ENCODE results near the gene IWS1.

DNA sequence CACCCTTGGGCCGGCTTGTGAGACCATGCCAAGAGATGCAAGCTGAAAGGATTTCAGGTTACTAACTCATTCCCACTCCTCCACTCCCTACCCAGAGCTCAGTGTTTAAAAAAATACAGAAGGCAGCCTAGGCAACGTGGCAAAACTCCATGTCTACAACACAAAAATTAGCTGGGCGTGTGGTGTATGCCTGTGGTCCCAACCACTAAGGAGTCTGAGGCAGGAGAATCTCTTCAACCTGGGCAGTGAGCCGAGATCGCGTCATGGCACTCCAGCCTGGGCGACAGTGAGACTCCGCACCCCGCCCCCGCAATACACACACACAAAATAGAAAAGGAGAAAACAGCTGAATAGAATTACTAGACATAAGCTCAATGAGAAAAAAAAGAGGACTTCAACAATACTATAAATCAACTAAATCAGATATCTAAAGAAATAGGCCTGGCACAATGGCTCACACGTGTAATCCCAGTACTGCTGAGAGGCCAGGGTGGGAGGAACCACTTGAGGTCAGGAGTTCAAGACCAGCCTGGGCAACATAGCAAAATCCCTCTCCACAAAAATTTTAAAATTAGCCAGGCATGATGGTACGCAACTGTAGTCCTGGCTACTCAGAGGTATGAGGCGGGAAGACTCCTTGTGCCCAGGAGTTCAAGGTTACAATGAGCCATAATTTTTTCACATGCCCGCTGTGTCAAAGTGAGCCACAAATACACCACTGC is 10.1 kb downstream of the IWS1 start:
- TF ChIP-seq PHF8 (IDR thresholded peaks at IDR 0.05; ENCODE audit: borderline replicate concordance, low read depth) = no peak
- no peak for TF ChIP-seq HDAC2 (IDR thresholded peaks at IDR 0.05)
- no peak for TF ChIP-seq EP300 (IDR thresholded peaks at IDR 0.05)
- no peak for TF ChIP-seq ESRRA (IDR thresholded peaks at IDR 0.05; ENCODE audit: borderline replicate concordance, low read length)
- TF ChIP-seq NR3C1 (IDR thresholded peaks at IDR 0.05) = no peak
- TF ChIP-seq, protein P1, sequence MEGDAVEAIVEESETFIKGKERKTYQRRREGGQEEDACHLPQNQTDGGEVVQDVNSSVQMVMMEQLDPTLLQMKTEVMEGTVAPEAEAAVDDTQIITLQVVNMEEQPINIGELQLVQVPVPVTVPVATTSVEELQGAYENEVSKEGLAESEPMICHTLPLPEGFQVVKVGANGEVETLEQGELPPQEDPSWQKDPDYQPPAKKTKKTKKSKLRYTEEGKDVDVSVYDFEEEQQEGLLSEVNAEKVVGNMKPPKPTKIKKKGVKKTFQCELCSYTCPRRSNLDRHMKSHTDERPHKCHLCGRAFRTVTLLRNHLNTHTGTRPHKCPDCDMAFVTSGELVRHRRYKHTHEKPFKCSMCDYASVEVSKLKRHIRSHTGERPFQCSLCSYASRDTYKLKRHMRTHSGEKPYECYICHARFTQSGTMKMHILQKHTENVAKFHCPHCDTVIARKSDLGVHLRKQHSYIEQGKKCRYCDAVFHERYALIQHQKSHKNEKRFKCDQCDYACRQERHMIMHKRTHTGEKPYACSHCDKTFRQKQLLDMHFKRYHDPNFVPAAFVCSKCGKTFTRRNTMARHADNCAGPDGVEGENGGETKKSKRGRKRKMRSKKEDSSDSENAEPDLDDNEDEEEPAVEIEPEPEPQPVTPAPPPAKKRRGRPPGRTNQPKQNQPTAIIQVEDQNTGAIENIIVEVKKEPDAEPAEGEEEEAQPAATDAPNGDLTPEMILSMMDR (IDR thresholded peaks at IDR 0.05) = no peak
- TF ChIP-seq HOXA7 (CRISPR knock-in tag; IDR thresholded peaks at IDR 0.05) = no peak
- TF ChIP-seq POLR2A (IDR thresholded peaks at IDR 0.05; ENCODE audit: low read length) = no peak
- TF ChIP-seq, protein P2, sequence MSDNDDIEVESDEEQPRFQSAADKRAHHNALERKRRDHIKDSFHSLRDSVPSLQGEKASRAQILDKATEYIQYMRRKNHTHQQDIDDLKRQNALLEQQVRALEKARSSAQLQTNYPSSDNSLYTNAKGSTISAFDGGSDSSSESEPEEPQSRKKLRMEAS (IDR thresholded peaks at IDR 0.05) = no peak

Data from A549 (cell line).